Memory B cell (primary cell): Measurements from ENCODE around the gene CCDC40.
A peak's percentile ranks its signal among the peaks of the same experiment; 100 is the strongest.

Source experiments
- ATAC-seq: fragments of 150-1000 bp; cut with Tn5 transposase; 2 replicates; pipeline ENCODE4 v1.10.0; 2021; ENCODE audit warnings: low read depth, mild to moderate bottlenecking, moderate library complexity
- DNase-seq, 2 donors: peaks; one replicate each; pipeline ENCODE4 v3.0.0; 2022; ENCODE audit warnings: low spot score in 2 of 2
- H3K27ac Mint-ChIP-seq: one replicate; pipeline ENCODE4 v1.8.0; 2022; ENCODE audit warnings: mild to moderate bottlenecking, moderate library complexity, mixed read lengths
- H3K27me3 Mint-ChIP-seq: one replicate; pipeline ENCODE4 v1.8.0; 2022; ENCODE audit warnings: mixed read lengths
- H3K36me3 Mint-ChIP-seq: one replicate; pipeline ENCODE4 v1.8.0; 2022; ENCODE audit warnings: mild to moderate bottlenecking, mixed read lengths
- H3K4me1 Mint-ChIP-seq: one replicate; pipeline ENCODE4 v1.8.0; 2022; ENCODE audit warnings: mixed read lengths
- H3K4me3 Mint-ChIP-seq: one replicate; pipeline ENCODE4 v1.8.0; 2022; ENCODE audit warnings: mild to moderate bottlenecking, moderate library complexity, mixed read lengths
- H3K9me3 Mint-ChIP-seq: one replicate; pipeline ENCODE4 v1.8.0; 2022; ENCODE audit warnings: mixed read lengths

CCDC40 gene

GRCh38 chr17:80097844-80098691 lies 61.6 kb downstream of the CCDC40 start:
- no peaks in the 10 kb centered on the region for H3K36me3 Mint-ChIP-seq
- DNase-seq: no peak
- H3K4me3 Mint-ChIP-seq: no peak overlapping the region
- peaks cover 10% of the 10 kb centered on the region for H3K4me1 Mint-ChIP-seq
- H3K27me3 Mint-ChIP-seq: peaks cover 12% of the 10 kb centered on the region
- H3K9me3 Mint-ChIP-seq: no peaks in the 10 kb centered on the region
- no peak for ATAC-seq
- H3K27ac Mint-ChIP-seq: no peak overlapping the region

DNA sequence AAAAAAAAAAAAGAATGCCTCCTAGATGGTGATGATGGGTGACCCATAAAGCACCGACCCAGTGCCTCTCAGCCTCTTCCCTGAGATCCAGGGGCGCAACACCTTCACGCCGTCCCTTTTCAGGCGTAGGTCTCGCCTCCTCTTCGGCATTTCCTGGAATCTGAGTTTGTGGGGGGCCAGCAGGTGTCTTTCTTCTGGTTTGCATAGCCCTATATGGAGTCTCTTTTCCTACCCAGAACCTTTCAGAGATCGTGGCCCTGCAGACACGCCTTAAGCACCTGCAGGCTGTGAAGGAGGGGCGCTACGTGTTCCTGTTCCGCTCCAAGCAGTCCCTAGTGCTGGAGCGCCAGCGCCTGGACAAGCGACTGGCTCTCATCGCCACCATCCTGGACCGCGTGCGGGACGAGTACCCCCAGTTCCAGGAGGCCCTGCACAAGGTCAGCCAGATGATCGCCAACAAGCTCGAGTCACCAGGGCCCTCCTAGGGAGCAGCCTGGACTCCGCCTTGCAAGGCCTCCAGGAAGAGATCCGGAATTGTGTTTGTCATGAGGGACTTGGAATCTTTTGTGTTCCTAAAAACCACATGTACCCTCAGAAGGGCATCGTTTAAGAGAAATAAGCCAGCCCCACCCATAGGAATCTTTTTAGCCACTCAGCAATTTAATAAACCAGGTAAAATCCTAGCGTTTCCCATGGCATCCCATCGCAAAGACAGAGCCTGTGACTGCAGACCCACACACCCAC lies 63.0 kb downstream of the CCDC40 start:
- Mint-ChIP-seq H3K27ac (no peak overlapping the region), H3K4me1 (peaks cover 13% of the 10 kb centered on the region), H3K4me3 (no peak overlapping the region), H3K27me3 (peaks cover 12% of the 10 kb centered on the region), H3K9me3 (no peaks in the 10 kb centered on the region), H3K36me3 (no peaks in the 10 kb centered on the region)
- DNase-seq (no peak), ATAC-seq (no peak)

DNA sequence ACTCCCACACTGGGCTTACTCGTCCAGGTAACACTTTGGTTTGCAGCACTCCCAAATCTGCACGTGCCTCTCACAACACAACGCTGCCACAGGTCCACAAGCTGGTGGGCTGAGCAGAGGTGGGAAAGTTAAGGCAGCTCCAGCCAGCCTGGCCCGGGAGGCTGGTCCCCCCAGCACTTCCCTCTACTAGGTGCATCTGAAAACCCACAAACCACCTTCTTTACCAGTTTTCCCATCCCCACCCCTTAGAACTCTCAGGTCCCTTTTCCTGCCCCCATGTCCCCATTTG lies 63.5 kb downstream of the CCDC40 start:
- no peak overlapping the region for H3K27ac Mint-ChIP-seq
- no peak overlapping the region for H3K4me3 Mint-ChIP-seq
- H3K27me3 Mint-ChIP-seq: peaks cover 10% of the 10 kb centered on the region
- H3K36me3 Mint-ChIP-seq: no peaks in the 10 kb centered on the region
- DNase-seq (no peak), ATAC-seq (no peak)
- H3K4me1 Mint-ChIP-seq: peaks cover 13% of the 10 kb centered on the region
- H3K9me3 Mint-ChIP-seq: no peaks in the 10 kb centered on the region

GRCh38 chr17:80101011-80101945 lies 64.8 kb downstream of the CCDC40 start, which contains the start of gene GAA:
TSS of gene GAA (plus strand) at chr17:80101581. CDS start at chr17:80104587, 3,006 bp downstream.
- H3K4me3 Mint-ChIP-seq: peak within 1 kb of the TSS; percentile 94
- DNase-seq (peak; percentile 94 to 98), ATAC-seq (peak; percentile 85)
- H3K27me3 Mint-ChIP-seq: peaks cover 5% of the 10 kb centered on the region
- peak within 1 kb of the TSS; percentile 86 for H3K27ac Mint-ChIP-seq
- H3K4me1 Mint-ChIP-seq: peaks cover 13% of the 10 kb centered on the region
- H3K36me3 Mint-ChIP-seq: no peaks in the 10 kb centered on the region
- no peaks in the 10 kb centered on the region for H3K9me3 Mint-ChIP-seq

- Mint-ChIP-seq H3K27me3 (peaks cover 2% of the 10 kb centered on the region), H3K27ac (peak overlapping the region; percentile 86), H3K4me3 (peak overlapping the region; percentile 94), H3K36me3 (no peaks in the 10 kb centered on the region), H3K4me1 (peaks cover 13% of the 10 kb centered on the region), H3K9me3 (no peaks in the 10 kb centered on the region)
- DNase-seq (no peak), ATAC-seq (peak; percentile 28)
These were observed 65.7 kb downstream of the CCDC40 start for GRCh38 chr17:80101946-80102663.

GRCh38 chr17:80102664-80103448 lies 66.4 kb downstream of the CCDC40 start:
- peak overlapping the region; percentile 86 for H3K27ac Mint-ChIP-seq
- ATAC-seq (no peak), DNase-seq (no peak)
- peaks cover 13% of the 10 kb centered on the region for H3K4me1 Mint-ChIP-seq
- H3K4me3 Mint-ChIP-seq: peak overlapping the region; percentile 53
- H3K27me3 Mint-ChIP-seq: peaks cover under 1% of the 10 kb centered on the region
- H3K36me3 Mint-ChIP-seq: no peaks in the 10 kb centered on the region
- H3K9me3 Mint-ChIP-seq: no peaks in the 10 kb centered on the region

- Mint-ChIP-seq H3K27ac (no peak overlapping the region), H3K4me1 (peaks cover 13% of the 10 kb centered on the region), H3K36me3 (no peaks in the 10 kb centered on the region), H3K4me3 (peak overlapping the region; percentile 53), H3K9me3 (no peaks in the 10 kb centered on the region), H3K27me3 (no peaks in the 10 kb centered on the region)
- no peak for DNase-seq
- ATAC-seq: no peak
These were observed 67.1 kb downstream of the CCDC40 start for GRCh38 chr17:80103449-80104085.

GRCh38 chr17:80104321-80104955 lies 68.0 kb downstream of the CCDC40 start:
- Mint-ChIP-seq H3K4me1 (peaks cover 13% of the 10 kb centered on the region), H3K36me3 (no peaks in the 10 kb centered on the region), H3K4me3 (no peak overlapping the region), H3K27ac (no peak overlapping the region), H3K27me3 (no peaks in the 10 kb centered on the region), H3K9me3 (no peaks in the 10 kb centered on the region)
- ATAC-seq (no peak), DNase-seq (no peak)

DNA sequence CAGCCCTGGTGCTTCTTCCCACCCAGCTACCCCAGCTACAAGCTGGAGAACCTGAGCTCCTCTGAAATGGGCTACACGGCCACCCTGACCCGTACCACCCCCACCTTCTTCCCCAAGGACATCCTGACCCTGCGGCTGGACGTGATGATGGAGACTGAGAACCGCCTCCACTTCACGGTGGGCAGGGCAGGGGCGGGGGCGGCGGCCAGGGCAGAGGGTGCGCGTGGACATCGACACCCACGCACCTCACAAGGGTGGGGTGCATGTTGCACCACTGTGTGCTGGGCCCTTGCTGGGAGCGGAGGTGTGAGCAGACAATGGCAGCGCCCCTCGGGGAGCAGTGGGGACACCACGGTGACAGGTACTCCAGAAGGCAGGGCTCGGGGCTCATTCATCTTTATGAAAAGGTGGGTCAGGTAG lies 68.5 kb downstream of the CCDC40 start:
- H3K4me3 Mint-ChIP-seq: no peak overlapping the region
- H3K27ac Mint-ChIP-seq: no peak overlapping the region
- no peaks in the 10 kb centered on the region for H3K9me3 Mint-ChIP-seq
- no peak for ATAC-seq
- peaks cover 13% of the 10 kb centered on the region for H3K4me1 Mint-ChIP-seq
- H3K36me3 Mint-ChIP-seq: no peaks in the 10 kb centered on the region
- DNase-seq: no peak
- H3K27me3 Mint-ChIP-seq: no peaks in the 10 kb centered on the region

DNA sequence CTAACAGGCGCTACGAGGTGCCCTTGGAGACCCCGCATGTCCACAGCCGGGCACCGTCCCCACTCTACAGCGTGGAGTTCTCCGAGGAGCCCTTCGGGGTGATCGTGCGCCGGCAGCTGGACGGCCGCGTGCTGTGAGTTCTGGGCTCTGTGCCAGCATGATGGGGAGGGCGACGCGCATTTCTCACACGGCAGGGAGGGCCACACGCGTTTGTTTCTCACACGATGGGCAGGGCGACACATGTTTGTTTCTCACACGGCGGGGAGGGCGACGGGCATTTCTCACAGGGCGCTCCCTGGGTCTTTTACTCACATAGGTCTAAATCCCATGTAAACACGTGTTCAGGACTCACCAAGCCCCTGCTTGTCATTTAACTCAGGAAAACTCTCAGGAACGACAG lies 69.3 kb downstream of the CCDC40 start:
- H3K27me3 Mint-ChIP-seq: no peaks in the 10 kb centered on the region
- DNase-seq: no peak
- no peak overlapping the region for H3K27ac Mint-ChIP-seq
- ATAC-seq: no peak
- H3K36me3 Mint-ChIP-seq: no peaks in the 10 kb centered on the region
- H3K9me3 Mint-ChIP-seq: no peaks in the 10 kb centered on the region
- no peak overlapping the region for H3K4me3 Mint-ChIP-seq
- peaks cover 10% of the 10 kb centered on the region for H3K4me1 Mint-ChIP-seq

DNA sequence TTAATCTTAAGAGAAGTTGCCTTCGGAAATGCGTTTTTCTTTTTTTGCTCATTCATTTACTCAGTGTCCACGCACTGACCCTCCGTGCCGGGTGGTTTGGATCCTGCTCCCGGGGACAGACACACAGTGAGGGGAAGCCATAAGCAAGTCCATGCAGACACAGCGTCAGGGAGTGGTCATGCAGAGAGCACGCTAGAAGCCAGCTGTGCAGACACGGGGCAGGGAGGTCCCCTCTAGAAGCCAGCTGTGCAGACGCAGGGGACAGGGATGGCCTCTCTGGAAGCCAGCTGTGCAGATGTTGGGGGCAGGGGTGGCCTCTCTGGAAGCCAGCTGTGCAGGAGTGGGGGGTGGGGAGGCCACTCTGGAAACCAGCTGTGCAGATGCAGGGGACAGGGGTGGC lies 69.7 kb downstream of the CCDC40 start:
- Mint-ChIP-seq H3K27ac (no peak overlapping the region), H3K4me1 (peaks cover 8% of the 10 kb centered on the region), H3K9me3 (no peaks in the 10 kb centered on the region), H3K4me3 (no peak overlapping the region), H3K27me3 (no peaks in the 10 kb centered on the region), H3K36me3 (no peaks in the 10 kb centered on the region)
- DNase-seq (no peak), ATAC-seq (no peak)

GRCh38 chr17:80106751-80107150 lies 70.3 kb downstream of the CCDC40 start:
- H3K36me3 Mint-ChIP-seq: no peaks in the 10 kb centered on the region
- H3K27me3 Mint-ChIP-seq: no peaks in the 10 kb centered on the region
- H3K4me1 Mint-ChIP-seq: peaks cover 8% of the 10 kb centered on the region
- DNase-seq (no peak), ATAC-seq (no peak)
- no peaks in the 10 kb centered on the region for H3K9me3 Mint-ChIP-seq
- no peak overlapping the region for H3K4me3 Mint-ChIP-seq
- no peak overlapping the region for H3K27ac Mint-ChIP-seq
